Neural cell (in vitro differentiated cells): Measurements from ENCODE around the gene TRIOBP. TPM values are rescaled to one million over a fixed set of nuclear protein-coding genes. Genes with fewer than 3 reads are reported as not detected.

Experiments used
- H2AFZ ChIP-seq: fragments of 200-600, 300-800 bp; sonication (generic), shearing (Covaris generic); 2 replicates; pipeline ENCODE4 v1.6.0; 2014; ENCODE audit warnings: low read depth, mild to moderate bottlenecking, antibody characterized with exemption, low read length, moderate library complexity
- H3F3A ChIP-seq: fragments of 200-600 bp; shearing (Covaris generic); 2 replicates; pipeline ENCODE4 v1.6.1; 2016; ENCODE audit warnings: mild to moderate bottlenecking, moderate library complexity, mixed read lengths, antibody characterized with exemption, low read length; ENCODE audit not compliant: insufficient read depth, poor library complexity, severe bottlenecking
- H3K27ac ChIP-seq: fragments of 200-600, 300-800 bp; sonication (generic), shearing (Covaris generic); 2 replicates; pipeline ENCODE4 v1.5.1; 2014; ENCODE audit warnings: mild to moderate bottlenecking, low read length, moderate library complexity
- H3K27me3 ChIP-seq: fragments of 300-800, 200-600 bp; sonication (generic), shearing (Covaris generic); 2 replicates; pipeline ENCODE4 v1.6.0; 2014; ENCODE audit warnings: mild to moderate bottlenecking, low read depth, low read length, moderate library complexity; ENCODE audit not compliant: insufficient read depth
- H3K36me3 ChIP-seq: fragments of 300-800, 200-600 bp; sonication (generic), shearing (Covaris generic); 2 replicates; pipeline ENCODE4 v1.5.1; 2014; ENCODE audit warnings: mild to moderate bottlenecking, antibody characterized with exemption, low read length, moderate library complexity; ENCODE audit not compliant: insufficient read depth
- H3K4me2 ChIP-seq: fragments of 300-800, 200-600 bp; sonication (generic), shearing (Covaris generic); 2 replicates; pipeline ENCODE4 v1.6.0; 2014; ENCODE audit warnings: mild to moderate bottlenecking, low read length
- H3K4me3 ChIP-seq: fragments of 300-800, 200-600 bp; sonication (generic), shearing (Covaris generic); 2 replicates; pipeline ENCODE4 v1.5.1; 2014; ENCODE audit warnings: mild to moderate bottlenecking, low read length, moderate library complexity
- H3K79me2 ChIP-seq: fragments of 200-600 bp; shearing (Covaris generic); replicated peaks from 2 replicates; pipeline ENCODE4 v1.6.0; 2014; ENCODE audit warnings: mild to moderate bottlenecking, low read length, moderate library complexity; ENCODE audit not compliant: insufficient read depth
- H3K9ac ChIP-seq: fragments of 300-800, 200-600 bp; sonication (generic), shearing (Covaris generic); 2 replicates; pipeline ENCODE4 v1.6.1; 2016; ENCODE audit warnings: mild to moderate bottlenecking, low read length, mixed read lengths
- H3K9me2 ChIP-seq: fragments of 200-600 bp; shearing (Covaris generic); 2 replicates; pipeline ENCODE4 v1.6.1; 2016; ENCODE audit warnings: mild to moderate bottlenecking, low read length, mixed read lengths; ENCODE audit not compliant: insufficient read depth
- H3K9me3 ChIP-seq: fragments of 200-600, 300-800 bp; sonication (generic), shearing (Covaris generic); 2 replicates; pipeline ENCODE4 v1.6.1; 2016; ENCODE audit warnings: mild to moderate bottlenecking, mixed run types, low read length, moderate library complexity, mixed read lengths
- H4K20me1 ChIP-seq: fragments of 200-600 bp; shearing (Covaris generic); 2 replicates; pipeline ENCODE4 v1.6.1; 2016; ENCODE audit warnings: mild to moderate bottlenecking, mixed run types; ENCODE audit not compliant: insufficient read depth
- EP300 ChIP-seq: fragments of 450-650 bp; conservative IDR thresholded peaks from 2 replicates; pipeline ENCODE4 v1.6.1; 2014; ENCODE audit warnings: antibody characterized with exemption, mild to moderate bottlenecking, moderate library complexity; ENCODE audit not compliant: poor library complexity, severe bottlenecking
- EZH2 ChIP-seq: fragments of 200-600, 300-800 bp; shearing (Covaris generic), sonication (generic); IDR thresholded peaks from 2 replicates; pipeline ENCODE4 v1.6.1; 2014; ENCODE audit warnings: antibody characterized with exemption, low read length, borderline replicate concordance, mild to moderate bottlenecking; ENCODE audit not compliant: insufficient read depth, poor library complexity, severe bottlenecking
- MXI1 ChIP-seq: fragments of 450-650 bp; conservative IDR thresholded peaks from 2 replicates; pipeline ENCODE4 v1.6.1; 2014; ENCODE audit warnings: antibody characterized with exemption, mild to moderate bottlenecking; ENCODE audit not compliant: poor library complexity, severe bottlenecking
- POLR2AphosphoS5 ChIP-seq: IDR thresholded peaks from 2 replicates; pipeline ENCODE4 v1.6.1; 2012
- RAD21 ChIP-seq: fragments of 450-650 bp; conservative IDR thresholded peaks from 2 replicates; pipeline ENCODE4 v1.6.1; 2014; ENCODE audit warnings: antibody characterized with exemption, mild to moderate bottlenecking, moderate library complexity
- SMC3 ChIP-seq: fragments of 450-650 bp; conservative IDR thresholded peaks from 2 replicates; pipeline ENCODE4 v1.6.1; 2014; ENCODE audit warnings: antibody characterized with exemption, mild to moderate bottlenecking, moderate library complexity; ENCODE audit not compliant: poor library complexity
- TAF1 ChIP-seq: IDR thresholded peaks from 2 replicates; pipeline ENCODE4 v1.6.1; 2012; ENCODE audit warnings: low read depth
- polyA plus RNA-seq: library from polyadenylated mRNA; depleted of rRNA; stranded (reverse); fragments of >200 nt; gene quantifications from 2 replicates; pipeline ENCODE4 v1.2.3, GENCODE V29; 2014
- TF ChIP-seq, protein P1 (sequence below): fragments of 450-650 bp; IDR thresholded peaks from 2 replicates; pipeline ENCODE4 v1.5.1; 2014; ENCODE audit warnings: antibody characterized with exemption, mild to moderate bottlenecking, moderate library complexity; ENCODE audit not compliant: poor library complexity, severe bottlenecking
- TF ChIP-seq, protein P2 (sequence below): IDR thresholded peaks from 2 replicates; pipeline ENCODE4 v1.6.1; 2012; ENCODE audit warnings: borderline replicate concordance

Gene TRIOBP
- polyA plus RNA-seq, 1 donor from 2014 or later: 16.2 TPM

DNA sequence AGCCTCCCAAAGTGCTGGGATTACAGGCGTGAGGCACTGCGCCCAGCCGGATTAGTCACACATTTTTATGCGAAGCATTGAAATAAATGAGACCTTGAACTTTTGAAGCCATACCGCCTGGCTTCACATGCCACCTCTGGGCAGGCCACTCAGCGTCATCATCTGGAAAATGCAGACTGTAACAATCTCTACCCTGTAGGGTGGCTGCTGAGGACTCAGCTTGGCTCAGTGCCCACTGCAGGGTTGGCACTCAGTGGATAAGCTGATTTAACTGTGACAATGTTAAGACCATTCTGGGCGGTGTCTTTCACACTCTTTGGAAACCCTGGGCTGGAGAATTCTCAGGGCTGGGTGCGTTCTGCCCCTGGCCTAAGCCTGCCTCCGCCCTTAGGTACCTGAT is 48.9 kb upstream of the TRIOBP start:
- Histone ChIP-seq H2AFZ (no peak overlapping the region), H3K36me3 (no peaks in the 10 kb centered on the region), H3K4me3 (no peak overlapping the region), H3K27ac (no peak overlapping the region), H3K27me3 (no peaks in the 10 kb centered on the region), H3K9me2 (no peaks in the 10 kb centered on the region), H3K79me2 (no peaks in the 10 kb centered on the region), H3F3A (no peaks in the 10 kb centered on the region), H4K20me1 (no peaks in the 10 kb centered on the region), H3K9ac (no peak overlapping the region), H3K4me2 (no peak overlapping the region), H3K9me3 (no peaks in the 10 kb centered on the region)
- TF ChIP-seq, protein P1, sequence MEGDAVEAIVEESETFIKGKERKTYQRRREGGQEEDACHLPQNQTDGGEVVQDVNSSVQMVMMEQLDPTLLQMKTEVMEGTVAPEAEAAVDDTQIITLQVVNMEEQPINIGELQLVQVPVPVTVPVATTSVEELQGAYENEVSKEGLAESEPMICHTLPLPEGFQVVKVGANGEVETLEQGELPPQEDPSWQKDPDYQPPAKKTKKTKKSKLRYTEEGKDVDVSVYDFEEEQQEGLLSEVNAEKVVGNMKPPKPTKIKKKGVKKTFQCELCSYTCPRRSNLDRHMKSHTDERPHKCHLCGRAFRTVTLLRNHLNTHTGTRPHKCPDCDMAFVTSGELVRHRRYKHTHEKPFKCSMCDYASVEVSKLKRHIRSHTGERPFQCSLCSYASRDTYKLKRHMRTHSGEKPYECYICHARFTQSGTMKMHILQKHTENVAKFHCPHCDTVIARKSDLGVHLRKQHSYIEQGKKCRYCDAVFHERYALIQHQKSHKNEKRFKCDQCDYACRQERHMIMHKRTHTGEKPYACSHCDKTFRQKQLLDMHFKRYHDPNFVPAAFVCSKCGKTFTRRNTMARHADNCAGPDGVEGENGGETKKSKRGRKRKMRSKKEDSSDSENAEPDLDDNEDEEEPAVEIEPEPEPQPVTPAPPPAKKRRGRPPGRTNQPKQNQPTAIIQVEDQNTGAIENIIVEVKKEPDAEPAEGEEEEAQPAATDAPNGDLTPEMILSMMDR: no peak
- TF ChIP-seq MXI1 (no peak), EZH2 (no peak), SMC3 (no peak), EP300 (no peak), RAD21 (no peak), TAF1 (no peak), POLR2AphosphoS5 (no peak)
- TF ChIP-seq, protein P2, sequence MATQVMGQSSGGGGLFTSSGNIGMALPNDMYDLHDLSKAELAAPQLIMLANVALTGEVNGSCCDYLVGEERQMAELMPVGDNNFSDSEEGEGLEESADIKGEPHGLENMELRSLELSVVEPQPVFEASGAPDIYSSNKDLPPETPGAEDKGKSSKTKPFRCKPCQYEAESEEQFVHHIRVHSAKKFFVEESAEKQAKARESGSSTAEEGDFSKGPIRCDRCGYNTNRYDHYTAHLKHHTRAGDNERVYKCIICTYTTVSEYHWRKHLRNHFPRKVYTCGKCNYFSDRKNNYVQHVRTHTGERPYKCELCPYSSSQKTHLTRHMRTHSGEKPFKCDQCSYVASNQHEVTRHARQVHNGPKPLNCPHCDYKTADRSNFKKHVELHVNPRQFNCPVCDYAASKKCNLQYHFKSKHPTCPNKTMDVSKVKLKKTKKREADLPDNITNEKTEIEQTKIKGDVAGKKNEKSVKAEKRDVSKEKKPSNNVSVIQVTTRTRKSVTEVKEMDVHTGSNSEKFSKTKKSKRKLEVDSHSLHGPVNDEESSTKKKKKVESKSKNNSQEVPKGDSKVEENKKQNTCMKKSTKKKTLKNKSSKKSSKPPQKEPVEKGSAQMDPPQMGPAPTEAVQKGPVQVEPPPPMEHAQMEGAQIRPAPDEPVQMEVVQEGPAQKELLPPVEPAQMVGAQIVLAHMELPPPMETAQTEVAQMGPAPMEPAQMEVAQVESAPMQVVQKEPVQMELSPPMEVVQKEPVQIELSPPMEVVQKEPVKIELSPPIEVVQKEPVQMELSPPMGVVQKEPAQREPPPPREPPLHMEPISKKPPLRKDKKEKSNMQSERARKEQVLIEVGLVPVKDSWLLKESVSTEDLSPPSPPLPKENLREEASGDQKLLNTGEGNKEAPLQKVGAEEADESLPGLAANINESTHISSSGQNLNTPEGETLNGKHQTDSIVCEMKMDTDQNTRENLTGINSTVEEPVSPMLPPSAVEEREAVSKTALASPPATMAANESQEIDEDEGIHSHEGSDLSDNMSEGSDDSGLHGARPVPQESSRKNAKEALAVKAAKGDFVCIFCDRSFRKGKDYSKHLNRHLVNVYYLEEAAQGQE: no peak

DNA sequence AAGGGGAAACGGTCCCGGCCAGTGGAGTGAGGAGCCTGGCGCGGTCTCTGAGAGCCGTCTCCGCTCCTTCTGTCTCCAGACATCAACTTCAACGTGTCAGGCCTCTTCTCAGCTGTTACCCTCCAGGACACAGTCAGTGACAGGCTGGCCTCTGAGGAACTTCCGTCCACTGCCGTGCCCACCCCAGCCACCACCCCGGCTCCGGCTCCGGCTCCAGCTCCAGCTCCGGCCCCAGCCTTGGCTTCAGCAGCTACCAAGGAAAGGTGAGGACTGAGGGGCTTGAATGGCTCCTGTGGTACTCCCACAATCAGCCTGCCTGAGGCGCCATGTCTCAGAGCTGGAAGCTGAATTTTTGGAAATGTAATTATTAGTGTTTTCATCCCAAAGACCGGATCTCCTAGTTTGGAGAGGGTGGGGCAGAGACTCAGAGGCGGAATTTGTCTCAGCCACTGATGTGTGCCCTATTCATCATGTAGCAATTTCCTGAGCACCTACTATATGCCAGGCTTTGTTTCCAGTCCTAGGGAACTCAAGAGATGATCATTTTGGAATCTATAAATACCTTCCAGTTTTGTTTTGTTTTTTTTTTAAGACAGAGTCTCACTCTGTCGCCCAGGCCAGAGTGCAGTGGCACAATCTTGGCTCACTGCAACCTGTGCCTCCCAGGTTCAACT is 46.2 kb upstream of the TRIOBP start:
- no peaks in the 10 kb centered on the region for H3K9me2 ChIP-seq
- no peaks in the 10 kb centered on the region for H4K20me1 ChIP-seq
- no peak overlapping the region for H2AFZ ChIP-seq
- H3K27me3 ChIP-seq: no peaks in the 10 kb centered on the region
- TF ChIP-seq, protein P1: no peak
- TF ChIP-seq SMC3 (no peak), EP300 (no peak), EZH2 (no peak), TAF1 (no peak), MXI1 (no peak), POLR2AphosphoS5 (no peak), RAD21 (no peak)
- TF ChIP-seq, protein P2: no peak
- no peaks in the 10 kb centered on the region for H3K79me2 ChIP-seq
- no peak overlapping the region for H3K4me3 ChIP-seq
- H3F3A ChIP-seq: no peaks in the 10 kb centered on the region
- no peaks in the 10 kb centered on the region for H3K9me3 ChIP-seq
- H3K9ac ChIP-seq: no peak overlapping the region
- H3K27ac ChIP-seq: no peak overlapping the region
- H3K4me2 ChIP-seq: no peak overlapping the region
- no peaks in the 10 kb centered on the region for H3K36me3 ChIP-seq
